ENCODE measurements around the gene VPS51.

DNA sequence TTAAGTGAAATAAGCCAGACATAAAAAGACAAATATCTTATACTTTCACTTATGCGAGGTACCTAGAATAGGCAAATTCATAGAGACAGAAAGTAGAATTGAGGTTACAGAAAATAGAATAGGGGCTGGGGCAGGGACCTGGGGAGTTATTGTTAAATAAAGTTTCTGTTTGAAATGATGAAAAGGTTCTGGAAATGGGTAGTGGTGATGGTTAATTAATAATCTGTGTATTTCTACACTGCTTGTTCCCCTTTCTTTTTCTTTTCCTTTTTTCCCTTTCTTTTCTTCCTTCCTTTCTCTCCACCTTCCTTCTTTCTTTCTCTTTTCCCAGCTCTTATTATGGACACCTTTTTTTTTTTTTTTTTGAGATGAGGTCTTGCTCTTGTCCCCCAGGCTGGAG lies 40.5 kb upstream of the VPS51 start:
- no peak for TF ChIP-seq POLR2A (IDR thresholded peaks at IDR 0.05)
- TF ChIP-seq CTCF (IDR thresholded peaks at IDR 0.05): no peak

All from suprapubic skin (tissue), 3 donors.